Panc1 (cell line): ENCODE results near the gene DLG2.

ENCODE experiments used
- POLR2AphosphoS5 ChIP-seq: IDR thresholded peaks from 2 replicates; pipeline ENCODE4 v1.6.1; 2012; ENCODE audit warnings: mild to moderate bottlenecking, low read depth, low read length, moderate library complexity
- SIN3A ChIP-seq: IDR thresholded peaks from 2 replicates; pipeline ENCODE4 v1.6.1; 2012; ENCODE audit warnings: low read depth, mild to moderate bottlenecking, low read length, moderate library complexity, borderline replicate concordance; ENCODE audit not compliant: insufficient read depth
- TCF7L2 ChIP-seq: IDR thresholded peaks from 2 replicates; pipeline ENCODE4 v1.6.1; 2011; ENCODE audit warnings: mild to moderate bottlenecking, low read depth, low read length, inconsistent platforms
- TF ChIP-seq, protein P1 (sequence below): fragments of 450-650 bp; IDR thresholded peaks from 2 replicates; pipeline ENCODE4 v1.5.1; 2017; ENCODE audit warnings: mild to moderate bottlenecking

DNA sequence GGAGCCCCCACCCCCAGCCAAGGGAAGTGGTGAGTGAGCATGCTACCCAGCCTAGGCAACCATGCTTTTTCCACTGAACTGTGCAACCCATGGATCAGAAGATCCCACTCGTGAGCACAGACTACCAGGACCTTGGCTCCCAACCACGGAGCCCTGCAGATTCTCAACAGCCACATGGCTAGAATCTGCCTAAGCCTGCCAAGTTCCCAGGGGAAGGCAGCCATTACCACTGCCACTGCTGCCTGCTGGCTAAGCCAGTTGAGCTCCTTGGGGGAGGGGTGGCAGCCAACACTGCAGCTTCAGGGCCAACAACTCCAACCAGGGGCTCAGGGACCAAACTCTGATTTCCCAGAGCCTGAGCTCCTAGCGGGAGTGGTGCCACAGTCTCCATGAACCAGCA, 195.8 kb downstream of the DLG2 start:
- TF ChIP-seq, protein P1, sequence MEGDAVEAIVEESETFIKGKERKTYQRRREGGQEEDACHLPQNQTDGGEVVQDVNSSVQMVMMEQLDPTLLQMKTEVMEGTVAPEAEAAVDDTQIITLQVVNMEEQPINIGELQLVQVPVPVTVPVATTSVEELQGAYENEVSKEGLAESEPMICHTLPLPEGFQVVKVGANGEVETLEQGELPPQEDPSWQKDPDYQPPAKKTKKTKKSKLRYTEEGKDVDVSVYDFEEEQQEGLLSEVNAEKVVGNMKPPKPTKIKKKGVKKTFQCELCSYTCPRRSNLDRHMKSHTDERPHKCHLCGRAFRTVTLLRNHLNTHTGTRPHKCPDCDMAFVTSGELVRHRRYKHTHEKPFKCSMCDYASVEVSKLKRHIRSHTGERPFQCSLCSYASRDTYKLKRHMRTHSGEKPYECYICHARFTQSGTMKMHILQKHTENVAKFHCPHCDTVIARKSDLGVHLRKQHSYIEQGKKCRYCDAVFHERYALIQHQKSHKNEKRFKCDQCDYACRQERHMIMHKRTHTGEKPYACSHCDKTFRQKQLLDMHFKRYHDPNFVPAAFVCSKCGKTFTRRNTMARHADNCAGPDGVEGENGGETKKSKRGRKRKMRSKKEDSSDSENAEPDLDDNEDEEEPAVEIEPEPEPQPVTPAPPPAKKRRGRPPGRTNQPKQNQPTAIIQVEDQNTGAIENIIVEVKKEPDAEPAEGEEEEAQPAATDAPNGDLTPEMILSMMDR: no peak
- TF ChIP-seq SIN3A (no peak), POLR2AphosphoS5 (no peak), TCF7L2 (no peak)
